GM18870 (cell line): Measurements from ENCODE around the gene PNMA6E.
"Not testable (repeated sequence)": the region's sequence is repeated elsewhere in the genome, so short reads cannot be mapped to it uniquely, and the experiment has no call there.

Experiments
- ATAC-seq: cut with Tn5 transposase; IDR thresholded peaks from one replicate; pipeline ENCODE4 v1.9.1; 2021; ENCODE audit warnings: moderate library complexity; ENCODE audit not compliant: unreplicated experiment

Gene PNMA6E

DNA sequence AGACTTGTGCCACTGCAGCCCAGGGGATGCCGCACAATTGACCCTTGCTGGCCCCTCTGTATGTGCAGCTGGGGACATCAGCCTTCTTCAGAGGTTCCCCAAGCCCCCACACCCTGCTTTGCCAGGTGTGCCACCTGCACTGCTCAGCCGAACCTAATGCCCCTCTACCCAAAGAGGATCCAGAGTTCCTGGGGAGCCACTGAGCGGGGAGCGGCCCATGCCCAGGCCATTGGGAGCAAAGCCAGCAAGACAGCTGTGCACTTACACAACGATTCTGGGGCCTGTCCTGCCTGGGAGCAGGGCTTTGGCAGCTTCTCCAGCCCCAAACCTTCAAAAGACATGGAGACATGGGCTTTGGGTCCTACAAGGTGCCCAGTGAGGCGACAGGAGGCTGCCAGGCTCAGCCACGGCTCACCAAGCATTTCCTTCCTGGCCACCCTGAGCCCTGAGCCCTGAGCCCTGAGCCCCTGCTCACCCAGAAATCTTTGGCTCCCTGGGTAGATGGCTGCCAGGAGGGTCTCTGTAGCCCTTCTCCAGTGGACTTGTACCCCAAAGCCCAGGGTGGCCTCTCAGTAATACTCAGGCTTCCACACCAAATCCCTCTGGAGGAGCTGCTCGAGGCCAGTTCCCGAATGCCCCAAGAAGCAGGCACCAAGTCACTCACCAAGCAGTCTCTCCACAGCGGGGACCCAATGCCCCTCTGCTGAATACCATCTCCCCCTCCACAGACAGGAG lies 13.0 kb downstream of the PNMA6E start:
- no peak for ATAC-seq

DNA sequence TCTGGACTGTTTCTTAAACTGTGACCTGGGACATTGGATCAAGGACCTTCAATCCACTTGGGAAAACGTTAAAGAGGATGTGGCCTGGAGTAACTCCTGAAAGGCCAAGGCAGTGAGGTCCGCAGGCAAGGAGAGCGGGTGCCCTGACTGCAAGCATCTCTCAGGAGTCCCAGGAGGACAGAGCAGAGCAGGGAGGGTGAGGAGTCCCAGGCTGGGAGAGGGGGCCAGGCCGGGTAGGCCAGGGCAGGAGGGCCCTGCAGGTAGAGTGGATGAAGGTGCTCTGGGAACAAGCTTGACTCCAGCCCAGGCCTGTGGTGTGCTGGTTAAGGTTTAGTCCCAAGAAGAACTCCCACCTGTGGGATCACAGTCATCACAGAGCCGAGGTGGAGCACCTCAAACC lies 13.8 kb downstream of the PNMA6E start:
- no peak for ATAC-seq

DNA sequence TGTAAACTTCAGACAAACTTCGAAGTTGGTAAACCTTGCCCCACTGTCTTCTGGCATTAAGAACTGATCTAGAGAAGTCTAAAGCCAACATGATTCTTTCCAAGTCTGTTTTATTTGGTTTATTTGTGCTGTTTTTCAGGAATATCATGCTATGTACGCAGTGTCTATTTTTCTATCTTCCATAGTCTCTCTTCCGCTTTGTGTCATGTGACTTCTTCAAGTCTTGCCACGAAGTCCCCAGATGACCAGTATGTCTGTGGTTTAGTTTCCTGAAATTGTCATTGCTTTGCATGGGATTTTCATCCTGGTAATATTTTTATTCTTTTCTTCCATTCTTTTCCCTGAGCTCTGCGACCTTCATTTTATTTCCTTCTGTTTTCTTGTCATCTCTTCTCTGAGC lies 15.1 kb downstream of the PNMA6E start:
- ATAC-seq: no peak

DNA sequence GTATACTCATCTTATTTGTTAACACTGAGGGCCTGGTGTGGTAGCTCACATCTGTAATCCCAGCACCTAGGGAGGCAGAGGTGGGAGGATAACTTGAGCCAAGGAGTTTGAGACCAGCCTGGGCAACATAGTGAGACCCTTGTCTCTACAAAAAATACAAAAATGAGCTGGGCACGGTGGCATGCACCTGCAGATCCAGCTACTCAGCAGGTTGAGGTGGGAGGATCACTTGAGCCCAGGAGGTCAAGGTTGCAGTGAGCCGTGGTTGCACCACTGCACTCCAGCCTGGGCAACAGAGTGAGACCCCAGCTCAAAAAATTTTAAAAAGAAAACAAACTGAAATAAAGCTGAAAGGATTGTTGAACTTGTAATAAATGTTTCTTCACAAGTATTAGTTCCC lies 16.2 kb downstream of the PNMA6E start:
- ATAC-seq: not testable (repeated sequence)

DNA sequence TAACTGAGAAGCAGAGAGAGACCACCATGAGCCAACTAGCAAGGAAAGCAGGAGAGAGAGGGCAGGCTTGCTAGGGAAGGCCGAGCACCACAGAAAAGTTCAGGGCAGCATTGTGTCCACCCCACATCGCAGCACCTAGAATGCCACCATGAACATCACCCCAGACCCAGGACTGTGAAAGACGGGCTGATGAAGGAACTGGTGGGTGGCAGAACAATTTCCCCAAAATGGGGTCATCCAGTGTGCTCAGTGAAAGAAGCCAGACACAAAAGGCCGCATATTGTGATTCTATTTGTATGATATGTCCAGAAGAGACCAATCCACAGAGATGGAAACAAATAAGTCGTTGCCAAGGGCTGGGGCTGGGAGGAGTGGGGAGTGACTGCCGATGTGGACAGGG lies 16.8 kb downstream of the PNMA6E start:
- ATAC-seq: no peak

DNA sequence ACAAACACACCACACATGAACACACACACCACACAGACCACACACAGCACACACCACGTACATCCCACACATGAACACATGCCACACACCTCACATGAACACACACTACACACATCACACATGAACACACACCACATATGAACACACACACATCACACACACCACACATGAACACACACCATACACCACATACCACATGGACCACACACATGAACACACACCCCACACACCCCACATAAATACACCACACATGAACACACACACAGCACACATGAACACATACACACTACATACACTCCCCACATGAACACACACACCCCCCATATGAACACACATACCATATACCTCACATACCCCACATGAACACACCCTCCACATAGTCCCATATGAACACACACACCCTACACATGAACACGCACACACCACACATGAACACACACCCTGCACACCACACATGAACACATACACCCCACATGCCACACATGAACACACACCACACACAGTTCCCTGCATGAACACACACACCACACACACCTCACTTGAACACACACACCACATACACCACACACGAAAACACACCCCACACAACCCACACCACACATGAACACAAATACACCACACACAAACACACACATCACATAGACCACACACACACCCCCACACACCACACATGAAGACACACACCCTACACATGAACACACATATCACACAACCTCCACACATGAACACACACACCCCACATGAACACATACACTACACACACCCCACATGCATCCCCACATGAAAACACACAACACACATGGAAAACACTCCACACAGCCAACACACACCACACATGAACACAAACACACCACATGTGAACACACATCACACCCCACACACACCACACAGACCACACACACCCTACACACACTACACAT lies 18.3 kb downstream of the PNMA6E start:
- ATAC-seq: no peak

DNA sequence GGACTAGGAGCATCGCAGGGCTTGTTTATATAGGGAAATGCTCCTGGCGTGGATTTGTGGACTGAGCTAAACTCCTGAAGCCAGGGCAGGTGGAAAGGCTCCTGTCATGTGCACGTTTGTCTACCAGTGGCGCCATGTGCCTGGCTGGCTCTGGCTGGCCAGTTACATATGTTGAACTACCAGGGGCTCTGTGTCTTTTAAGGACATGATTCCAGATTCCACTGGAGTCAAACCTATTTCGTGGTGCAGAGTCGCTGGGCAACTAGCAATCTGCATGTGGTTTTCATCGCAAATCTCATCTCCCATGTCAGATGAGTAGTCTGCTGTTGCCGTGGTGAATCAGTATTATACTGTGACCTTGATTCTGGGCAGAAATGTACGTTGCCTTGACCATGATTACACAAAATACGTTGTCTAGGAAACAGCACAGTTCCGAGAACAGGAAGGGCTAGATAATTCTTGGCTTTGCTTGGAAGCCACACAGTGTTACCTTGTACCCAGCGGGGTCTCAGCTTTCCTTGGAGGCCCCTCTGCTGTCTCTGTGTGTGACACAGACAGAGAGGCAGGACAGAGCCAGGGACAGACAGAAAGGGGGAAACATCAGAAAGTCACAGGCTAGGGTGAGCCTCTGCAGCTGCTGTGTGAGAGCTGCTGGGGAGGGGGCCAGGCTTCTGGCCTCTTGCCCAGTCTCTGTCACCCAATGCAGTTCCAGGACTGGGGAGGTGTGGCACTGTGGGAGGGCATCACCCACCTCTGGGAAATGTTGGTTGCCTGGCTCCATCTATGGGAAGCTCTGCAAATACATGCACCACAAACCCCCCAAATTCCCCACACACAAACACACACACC lies 19.2 kb downstream of the PNMA6E start:
- no peak for ATAC-seq

DNA sequence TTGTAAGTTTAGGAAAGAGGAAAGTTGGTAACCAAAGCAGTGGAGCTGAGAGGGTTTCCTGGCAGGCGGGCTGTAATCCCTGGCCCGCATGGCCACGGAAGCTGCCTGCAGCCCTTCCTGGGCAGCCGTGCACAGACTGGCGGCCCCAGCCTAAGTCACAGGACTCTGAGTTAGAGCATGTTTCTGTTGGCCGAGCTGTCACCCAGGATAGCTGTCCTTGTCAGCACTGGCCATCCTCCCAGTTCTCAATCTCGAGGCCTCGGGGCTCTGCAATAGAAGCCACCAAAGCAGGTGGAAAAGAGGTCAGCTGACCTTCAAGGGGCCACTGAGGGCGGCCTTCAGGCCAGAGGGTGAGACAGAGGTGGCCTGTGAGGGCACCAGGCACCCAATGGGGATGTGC lies 20.5 kb downstream of the PNMA6E start:
- ATAC-seq: no peak

DNA sequence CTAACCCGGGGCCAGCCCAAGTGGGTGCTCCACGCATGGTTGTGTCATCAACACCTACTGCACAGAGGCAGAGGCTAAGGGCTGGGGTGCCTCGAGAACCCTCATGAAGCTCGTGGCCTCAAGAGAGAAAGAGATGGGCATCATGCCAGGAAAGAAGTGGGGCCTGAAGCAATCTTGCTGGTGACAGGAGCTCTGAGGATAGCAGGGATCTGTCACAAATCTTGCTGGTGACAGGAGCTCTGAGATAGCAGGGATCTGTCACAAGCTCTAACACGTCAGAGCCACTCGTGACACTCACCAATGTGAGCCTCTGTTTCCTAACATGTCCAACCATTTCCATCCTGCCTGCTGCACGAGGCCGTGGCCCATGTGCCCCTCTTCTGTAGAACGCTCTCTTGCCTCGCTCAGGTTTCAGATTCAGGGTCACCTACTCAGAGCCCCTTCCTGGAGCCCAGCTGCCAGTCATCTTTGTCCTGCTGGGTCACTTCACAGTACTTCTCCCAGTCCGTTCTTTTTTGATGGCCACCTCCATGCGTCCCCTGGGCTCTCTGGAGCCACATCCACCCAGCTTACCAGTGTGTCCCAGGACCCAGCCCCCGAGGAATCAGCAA lies 21.1 kb downstream of the PNMA6E start:
- ATAC-seq: no peak

DNA sequence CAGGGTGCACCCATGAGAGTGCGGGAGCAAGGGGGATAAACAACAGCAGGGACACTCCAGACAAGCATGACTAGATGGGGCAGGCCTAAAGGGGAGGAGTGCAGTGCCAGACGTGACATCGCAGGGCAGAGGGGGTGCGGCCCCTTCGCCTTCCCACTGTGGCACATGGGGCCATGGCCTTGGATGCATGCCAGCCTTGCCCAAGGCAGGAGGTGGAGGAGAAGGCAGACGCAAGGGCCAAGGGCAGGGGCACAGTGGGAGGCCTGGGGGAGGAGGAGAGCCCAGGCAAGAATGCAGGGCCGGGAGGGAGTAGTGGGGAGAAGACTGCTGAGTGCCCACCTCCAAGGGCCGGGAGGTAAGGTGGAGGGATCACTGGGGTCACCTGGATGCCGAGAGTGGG lies 21.6 kb downstream of the PNMA6E start:
- ATAC-seq: no peak

DNA sequence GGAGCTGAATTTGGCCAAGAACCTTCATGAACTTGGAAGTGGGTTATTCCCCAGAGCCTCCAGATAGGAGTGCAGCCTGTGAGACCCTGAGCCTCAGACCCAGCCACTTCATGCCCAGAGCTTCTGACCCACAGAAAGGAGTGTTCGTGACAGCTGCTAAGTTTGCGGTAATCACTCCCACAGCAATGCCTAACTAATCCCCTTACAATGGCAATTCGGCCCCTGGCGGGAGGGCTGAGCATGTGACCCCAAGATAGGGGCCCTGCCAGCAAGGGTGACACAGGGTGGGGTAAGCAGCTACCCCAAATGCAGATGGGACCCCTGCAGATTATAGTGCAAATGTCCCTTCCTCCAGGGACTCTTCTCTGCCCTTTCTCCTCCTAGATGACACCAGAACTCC lies 22.5 kb downstream of the PNMA6E start:
- ATAC-seq: no peak

DNA sequence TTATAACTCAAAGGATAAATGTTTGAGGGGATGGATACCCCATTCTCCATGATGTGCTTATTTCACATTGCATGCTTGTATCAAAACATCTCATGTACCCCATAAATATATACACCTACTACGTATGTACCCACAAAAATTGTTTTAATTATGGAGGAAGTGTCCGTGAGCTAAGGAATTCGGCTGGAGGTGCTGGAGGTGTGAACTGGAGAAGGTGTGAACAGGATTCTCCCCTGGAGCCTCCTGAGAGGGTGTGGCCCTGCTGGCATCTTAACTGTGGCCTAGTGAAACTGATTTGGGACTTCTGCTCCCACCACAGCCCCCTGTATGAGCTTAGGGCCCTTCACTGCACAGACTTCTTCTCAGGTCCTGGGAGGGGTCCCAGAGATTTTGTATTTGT lies 23.4 kb downstream of the PNMA6E start:
- no peak for ATAC-seq

DNA sequence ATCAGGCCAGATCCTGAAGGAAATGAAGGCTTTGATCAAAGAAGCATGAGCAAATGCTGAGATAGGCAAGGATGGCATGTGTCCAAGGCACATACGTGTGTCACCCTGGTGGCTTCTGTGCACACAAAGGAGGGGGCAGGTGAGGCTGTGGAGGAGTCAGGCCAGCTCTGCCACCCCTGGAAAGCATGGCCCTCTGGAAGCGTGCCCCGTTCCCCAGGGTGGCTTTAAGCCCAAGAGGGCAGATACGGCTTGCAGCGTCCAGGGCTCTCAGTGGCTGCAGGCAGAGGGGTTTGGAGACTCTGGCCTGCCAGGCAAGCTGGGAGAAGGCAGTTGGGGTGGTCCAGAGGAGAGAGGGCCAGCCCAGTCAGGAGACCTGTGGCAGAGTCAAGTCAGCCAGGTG lies 25.6 kb downstream of the PNMA6E start:
- ATAC-seq: no peak

DNA sequence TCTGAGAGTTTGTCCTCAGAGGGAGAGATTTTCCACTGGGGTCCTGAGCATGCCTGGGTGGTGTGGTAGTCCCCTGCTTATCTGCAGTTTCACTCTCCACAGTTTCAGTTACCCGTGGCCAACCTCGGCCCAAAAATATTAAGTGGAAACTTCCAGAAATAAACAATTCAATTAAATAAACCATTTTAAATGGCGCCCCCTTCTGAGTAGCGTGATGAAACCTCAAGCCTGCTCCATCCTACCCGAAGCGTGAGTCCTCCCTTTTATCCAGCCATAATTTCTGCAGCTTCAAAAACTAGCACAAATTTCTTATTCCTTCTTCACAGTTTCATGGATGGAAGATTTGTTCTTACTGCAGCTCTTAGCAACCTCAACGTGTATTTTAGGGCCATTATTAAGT lies 26.7 kb downstream of the PNMA6E start:
- ATAC-seq: no peak

DNA sequence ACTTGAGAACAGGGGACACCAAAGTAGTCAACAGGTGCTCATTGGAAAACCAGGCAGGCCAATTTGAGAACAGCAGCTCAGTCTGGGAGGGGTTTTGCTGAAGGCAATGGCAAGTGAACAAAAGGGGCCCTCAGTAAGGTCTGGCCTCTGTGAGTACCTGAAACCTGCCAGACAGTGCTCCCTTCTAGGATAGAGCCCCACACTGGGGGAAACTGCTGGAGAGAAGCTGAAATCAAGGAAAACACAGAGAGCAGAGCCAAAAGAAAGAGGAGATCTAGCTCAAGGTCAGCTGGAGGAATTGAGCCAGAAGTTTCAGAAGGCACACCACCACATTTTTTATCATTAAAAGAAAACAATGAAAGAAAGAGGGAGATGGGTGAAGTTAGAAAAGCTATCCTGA lies 28.2 kb downstream of the PNMA6E start:
- ATAC-seq: no peak

DNA sequence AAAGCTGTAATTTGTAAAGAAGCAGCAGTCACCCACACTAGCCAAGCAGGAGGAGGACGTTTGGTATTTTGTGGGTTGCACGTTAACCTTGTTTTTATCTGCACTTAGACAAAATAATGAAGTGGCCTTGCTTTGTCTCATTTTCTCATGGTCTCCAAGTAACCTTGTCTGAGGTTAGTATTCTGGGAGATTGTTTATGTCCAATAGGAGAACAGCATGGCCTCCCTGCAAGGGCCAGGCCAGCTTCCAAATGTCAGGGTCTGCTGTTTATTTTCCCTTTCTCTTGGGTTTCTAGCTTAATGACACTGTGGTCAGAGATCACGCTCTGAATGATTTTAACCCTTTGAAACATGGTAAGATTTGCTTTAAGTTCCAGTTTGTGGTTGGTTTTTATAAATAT lies 29.9 kb downstream of the PNMA6E start:
- no peak for ATAC-seq

DNA sequence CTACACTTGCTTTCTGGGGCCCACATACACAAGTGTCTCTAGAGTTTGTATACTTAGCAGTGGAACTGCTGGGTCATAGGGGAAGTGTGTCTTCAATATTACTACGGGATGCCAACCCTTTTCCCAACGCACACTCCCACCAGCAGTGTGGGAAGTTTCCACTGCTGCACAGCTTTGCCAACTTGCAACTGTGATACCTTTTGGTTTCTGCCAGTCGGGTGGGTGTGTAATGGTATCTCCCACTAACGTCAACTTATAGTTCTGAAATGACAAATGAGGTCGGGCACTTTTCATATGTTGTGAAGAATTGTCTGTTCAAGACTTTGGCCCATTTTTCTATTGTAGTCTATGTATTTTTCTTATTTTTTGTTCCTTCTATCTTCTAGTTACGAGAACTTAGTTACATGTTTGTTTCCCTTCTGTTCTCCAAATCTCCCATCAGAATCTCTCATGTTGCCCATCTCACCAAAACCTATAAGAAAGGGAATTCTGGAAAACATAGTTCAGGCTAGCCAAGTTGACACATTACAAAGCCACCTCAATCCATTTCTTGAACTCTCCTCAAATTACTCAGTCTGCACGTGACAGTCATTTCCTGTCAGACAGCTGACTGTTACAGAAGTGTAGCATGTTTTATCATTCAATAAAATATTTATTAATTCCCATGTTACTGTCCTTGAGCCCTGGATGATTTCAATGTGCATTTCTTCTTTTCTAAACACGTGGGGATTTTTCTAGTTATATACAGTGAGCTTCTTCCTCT lies 30.7 kb downstream of the PNMA6E start:
- no peak for ATAC-seq

DNA sequence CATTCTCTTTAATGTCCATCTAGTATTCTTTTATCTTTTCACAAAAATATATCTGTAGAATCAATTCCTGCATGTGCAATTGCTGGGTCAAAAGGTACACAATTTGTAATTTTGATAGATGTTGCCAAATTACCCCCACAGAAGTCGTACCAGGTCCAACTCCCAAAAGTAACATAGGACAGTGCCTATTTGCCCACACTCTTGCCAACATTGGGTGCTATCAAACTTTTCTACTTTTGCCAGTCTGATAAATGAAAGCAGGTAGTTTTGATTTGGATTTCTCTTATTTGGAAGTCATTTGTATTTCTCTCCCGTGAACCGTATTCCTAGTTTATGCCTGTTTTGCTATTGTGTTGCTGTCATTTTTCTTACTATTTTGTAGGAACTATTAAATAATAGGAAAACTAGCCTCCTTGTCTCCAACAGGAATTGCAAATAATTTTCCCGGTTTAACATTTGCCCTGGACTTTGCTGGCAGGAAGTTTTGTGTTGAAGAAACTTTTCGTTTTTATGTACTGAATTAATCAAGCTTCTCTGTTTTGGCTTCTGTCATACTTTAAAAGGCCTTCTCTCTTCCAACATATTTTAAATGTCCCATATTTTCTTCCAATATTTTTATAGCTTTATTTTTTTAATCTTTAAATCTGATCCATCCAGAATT lies 34.1 kb downstream of the PNMA6E start:
- no peak for ATAC-seq

DNA sequence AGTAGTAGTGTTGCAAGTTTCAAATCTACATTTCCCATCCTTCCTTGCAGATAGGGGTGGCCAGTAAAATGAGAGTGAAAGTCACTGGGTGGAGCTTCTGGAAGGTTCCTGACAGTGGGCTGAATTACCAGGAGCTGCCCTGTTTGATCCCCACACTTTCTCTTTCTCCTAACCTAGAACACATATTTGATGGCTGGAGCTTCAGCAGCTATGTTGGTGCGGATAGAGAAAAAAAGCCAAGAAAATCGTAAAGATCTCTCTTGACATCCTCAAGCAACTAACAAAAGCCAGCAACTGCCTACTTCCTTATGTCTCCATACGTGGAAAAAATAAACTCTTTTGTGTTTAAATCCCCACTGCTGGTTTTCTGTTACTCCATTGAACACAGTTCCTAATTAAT lies 35.0 kb downstream of the PNMA6E start:
- ATAC-seq: no peak

DNA sequence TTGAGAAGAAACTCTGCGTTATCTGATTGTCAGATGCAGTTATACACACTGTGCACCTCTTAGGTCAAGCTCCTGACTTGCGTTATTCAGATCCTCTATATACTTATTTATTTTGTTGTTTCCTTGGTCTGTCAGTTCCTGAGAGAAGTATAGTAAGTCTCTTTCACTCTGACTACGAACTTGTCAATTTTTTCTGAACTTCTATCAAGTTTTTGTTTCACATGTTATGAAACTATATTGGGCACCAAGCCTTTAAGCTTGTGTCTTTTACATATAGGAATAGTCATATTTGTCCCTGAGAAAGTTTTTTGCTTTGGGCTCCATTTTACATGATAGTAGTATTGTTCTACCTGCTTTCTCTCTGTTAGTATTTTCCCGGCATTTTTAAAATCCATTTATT lies 35.5 kb downstream of the PNMA6E start:
- no peak for ATAC-seq
